HK-2 (cell line): ENCODE measurements around the gene SSR2.

Experiments used
- DNase-seq: peaks from one replicate; pipeline ENCODE4 v3.0.0-alpha.2; 2018; ENCODE audit not compliant: unreplicated experiment

Gene SSR2

DNA sequence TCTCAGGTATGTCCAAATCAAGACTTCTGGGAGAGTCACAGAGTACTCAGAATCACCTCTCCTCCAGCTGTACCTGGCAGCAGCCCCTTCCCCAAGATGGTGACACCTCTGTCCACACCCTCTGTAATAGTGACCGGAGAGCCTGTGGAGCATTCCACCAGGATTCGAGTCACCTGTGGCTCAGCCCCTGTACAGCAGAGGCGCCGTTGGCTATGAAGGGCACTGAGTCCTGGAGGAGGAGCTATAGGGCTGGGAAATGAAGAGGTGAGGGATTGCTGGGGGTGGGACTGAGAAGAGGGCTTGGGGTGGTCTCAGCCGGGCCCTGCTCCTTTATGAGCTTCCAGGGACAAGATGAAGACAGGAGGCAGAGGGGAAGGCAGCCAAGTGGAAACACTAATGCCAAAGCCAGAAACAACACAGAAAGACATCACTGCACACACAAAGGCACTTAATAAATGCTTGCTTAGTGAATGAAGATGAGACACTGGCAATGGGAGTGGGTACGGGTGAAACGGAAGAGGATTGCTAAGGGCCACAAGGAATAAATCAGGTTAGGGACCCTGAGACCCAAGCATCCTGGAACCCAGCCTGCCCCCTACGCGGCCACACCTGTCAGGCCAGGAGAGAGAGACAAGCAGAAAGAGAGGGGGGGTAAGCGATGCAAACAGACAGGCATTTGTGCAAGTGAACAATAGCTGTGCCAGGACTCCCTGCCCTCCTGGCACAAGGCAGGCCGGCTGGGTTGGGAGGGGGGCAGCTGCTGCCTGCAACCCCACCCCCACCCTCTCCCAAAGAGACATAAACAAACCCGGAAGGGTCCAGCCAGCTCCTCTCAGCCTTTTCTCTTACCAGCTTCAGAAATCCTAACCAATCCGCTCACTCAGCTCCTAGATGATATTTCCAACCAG, 46.3 kb downstream of the SSR2 start:
- DNase-seq: no peak

DNA sequence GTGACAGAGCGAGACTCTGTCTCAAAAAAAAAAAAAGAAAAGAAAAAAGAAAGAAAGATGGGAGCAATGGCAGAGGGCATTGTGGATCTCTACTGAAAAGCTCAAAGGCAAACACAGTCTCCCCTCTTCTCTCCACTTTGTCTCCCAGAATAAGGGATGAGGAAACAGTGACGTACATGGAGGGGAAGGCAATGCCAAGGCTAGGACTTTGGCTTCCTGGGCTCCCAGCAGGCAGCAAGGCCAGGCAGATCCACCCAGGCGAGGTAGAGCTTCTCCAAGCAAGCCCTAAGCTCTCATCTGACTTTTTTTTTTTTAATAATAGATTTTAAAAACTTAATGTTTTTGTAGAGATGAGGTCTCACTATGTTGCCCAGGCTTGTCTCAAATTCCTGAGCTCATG, 47.0 kb downstream of the SSR2 start:
- DNase-seq: no peak

- no peak for DNase-seq
These were observed 48.6 kb downstream of the SSR2 start for GRCh38 chr1:155971910-155972809.

DNA sequence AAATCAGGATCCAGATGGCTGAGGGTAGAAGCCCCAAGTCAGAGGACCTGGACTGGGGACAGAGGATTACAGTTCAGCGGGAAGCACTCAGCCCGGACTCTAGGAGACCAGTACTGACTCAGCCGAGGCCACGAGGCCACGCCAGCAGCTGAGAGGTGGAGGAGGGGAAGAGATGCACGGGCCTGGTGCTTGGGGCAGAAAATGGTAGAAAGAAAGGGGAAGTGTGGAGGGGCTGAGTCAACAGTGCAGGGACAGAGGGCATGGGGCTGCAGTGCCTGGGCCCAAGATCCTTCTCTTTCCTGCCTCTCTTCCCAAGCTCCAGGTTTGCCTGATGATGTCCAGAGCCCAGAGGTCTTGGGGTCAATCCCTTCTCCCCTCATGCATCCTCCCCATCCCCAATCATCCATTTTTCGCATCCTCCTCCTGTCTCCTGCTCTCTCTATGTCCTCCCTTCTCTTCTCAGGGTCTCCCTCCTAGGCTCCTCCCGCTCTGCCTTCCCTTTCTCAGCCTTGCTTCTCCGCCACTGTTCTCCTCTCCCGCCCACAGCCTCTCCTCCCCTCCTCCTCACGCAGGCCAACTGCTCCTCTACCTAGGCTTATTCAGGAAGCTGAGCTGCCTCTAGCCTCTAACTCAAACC, 50.1 kb downstream of the SSR2 start:
- peak; percentile 81 for DNase-seq

- DNase-seq: no peak
These were observed 51.4 kb downstream of the SSR2 start for GRCh38 chr1:155969377-155969791.

- DNase-seq: no peak
These were observed 52.1 kb downstream of the SSR2 start for GRCh38 chr1:155968670-155969069.

- no peak for DNase-seq
These were observed 52.7 kb downstream of the SSR2 start for GRCh38 chr1:155968051-155968400.

DNA sequence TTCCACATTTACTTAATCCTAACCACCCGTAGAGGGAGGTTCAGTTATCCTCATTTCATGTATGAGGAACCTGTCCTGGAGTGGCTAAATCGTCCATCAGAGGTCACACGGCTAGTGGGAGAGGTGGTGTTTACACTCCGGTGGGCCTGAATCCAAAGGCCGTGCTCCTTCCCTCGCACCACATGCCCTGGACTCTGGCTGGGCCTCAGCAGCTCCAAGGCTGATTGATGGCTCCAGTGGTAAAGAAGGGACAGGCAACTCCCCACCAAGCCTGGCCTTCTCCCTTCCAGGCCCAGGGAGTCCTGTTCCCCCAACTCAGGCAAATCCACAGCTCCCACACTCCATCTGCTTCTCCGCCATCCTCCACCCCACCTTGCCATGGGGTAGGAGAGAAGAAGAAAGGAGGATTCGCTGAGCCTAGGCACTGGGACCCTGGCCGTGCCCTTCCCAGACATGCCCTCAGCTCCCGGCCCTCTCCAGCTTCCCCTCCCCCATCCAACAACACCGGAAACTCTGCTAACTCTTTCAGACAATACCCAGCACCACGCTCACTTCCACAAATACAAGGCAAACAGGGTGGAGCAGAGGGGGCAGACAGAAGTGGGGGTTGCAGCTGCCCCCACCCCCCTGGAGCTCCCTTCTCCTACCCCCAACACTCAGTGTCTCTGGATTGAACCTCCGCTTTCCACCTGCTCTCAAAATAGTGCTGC, 53.3 kb downstream of the SSR2 start:
- DNase-seq: no peak

DNA sequence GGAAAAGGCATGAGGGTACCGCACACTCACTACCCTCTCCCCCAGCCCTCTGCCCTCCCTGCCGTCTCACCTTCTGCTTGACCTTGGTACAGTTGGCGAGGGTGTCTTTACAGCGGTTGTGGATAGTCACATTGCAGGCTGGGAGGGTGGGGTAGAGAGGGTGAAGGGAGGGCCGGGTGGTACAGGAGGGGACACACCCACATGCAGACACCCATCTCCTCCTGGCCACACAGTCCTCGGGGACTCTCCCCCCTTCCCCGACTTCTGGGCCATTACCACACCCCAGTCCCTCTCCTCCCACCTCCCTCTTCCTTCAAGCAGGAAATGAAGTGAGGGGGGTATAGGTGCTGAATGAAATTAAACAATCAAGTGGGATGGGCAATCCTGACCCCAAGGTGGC, 54.0 kb downstream of the SSR2 start:
- DNase-seq: no peak

DNA sequence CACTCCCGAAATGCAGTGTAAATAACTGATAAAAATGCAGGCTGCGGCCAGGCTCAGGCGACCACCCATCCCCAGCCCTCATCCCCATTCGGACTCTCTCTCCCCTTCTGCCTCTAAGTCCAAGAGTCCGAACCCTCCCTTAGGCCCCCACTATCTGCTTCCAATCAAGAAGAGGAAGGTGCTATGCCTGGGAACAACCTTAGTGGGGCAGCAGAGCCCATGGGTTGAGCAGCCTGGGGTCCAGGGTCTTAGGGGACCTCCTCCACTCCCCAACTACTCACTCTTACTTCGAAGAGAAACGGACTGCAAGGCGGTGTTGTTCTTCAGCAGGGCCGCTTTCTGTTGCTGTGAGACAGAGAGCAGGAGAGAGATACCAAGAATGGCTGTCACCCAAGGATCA, 54.6 kb downstream of the SSR2 start:
- DNase-seq: no peak

- no peak for DNase-seq
These were observed 56.6 kb downstream of the SSR2 start for GRCh38 chr1:155964193-155964592.

GRCh38 chr1:155962599-155963211, 58.0 kb downstream of the SSR2 start:
- DNase-seq: no peak

DNA sequence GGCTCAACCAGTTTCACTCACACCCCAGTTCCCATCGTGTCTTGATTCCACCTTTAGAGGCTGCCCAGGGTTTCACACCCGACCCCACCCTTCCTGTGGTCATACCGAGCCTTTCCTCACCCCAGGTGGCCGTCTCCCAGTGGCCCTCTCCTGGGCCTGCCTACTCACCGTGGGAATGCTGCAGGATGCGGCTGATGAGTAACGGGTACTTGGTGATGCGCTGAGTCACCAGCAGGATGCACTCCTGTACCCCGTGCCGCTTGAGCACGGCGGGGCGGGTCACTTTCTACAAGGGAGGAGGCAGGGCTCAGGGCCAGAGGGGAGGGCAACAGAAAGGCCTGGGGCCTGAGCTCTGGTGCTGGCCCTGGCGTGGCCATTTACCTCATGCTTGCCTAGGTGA, 58.8 kb downstream of the SSR2 start:
- DNase-seq: peak; percentile 95

DNA sequence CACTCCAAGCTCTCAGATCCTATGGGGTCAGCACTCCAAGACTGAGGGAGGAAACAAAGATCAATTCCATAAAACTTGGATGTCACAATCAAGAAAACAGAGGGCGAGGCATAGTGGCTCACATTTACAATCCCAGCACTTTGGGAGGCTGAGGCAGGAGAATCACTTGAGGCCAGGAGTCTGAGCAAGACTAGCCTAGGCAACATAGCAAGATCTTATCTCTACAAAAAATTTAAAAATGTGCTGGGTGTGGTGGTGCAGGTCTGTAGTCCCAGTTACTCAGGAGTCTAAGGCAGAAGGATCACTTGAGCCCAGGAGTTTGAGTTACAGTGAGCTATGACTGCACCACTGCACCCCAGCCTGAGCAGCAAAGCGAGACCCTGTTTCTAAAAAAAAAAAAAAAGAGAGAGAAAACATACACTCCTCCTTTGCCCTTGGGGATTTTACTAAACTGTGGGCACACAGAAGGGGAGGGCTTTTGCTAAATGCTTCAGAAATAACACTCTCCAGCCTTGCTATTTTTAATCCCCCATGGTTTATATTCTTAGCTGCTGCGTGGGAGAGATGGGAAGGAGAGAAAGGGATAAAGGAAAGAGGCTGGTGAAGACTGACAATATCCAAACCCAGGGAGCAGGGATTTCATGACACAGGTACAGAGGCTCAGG, 60.5 kb downstream of the SSR2 start:
- DNase-seq: no peak
